HG03460 (cell line): ENCODE data around the gene CNTN4.
A peak's percentile ranks its signal among the peaks of the same experiment; 100 is the strongest.

ENCODE experiments used
- ATAC-seq: cut with Tn5 transposase; IDR thresholded peaks from one replicate; pipeline ENCODE4 v1.9.1; 2021; ENCODE audit not compliant: unreplicated experiment

Gene CNTN4

DNA sequence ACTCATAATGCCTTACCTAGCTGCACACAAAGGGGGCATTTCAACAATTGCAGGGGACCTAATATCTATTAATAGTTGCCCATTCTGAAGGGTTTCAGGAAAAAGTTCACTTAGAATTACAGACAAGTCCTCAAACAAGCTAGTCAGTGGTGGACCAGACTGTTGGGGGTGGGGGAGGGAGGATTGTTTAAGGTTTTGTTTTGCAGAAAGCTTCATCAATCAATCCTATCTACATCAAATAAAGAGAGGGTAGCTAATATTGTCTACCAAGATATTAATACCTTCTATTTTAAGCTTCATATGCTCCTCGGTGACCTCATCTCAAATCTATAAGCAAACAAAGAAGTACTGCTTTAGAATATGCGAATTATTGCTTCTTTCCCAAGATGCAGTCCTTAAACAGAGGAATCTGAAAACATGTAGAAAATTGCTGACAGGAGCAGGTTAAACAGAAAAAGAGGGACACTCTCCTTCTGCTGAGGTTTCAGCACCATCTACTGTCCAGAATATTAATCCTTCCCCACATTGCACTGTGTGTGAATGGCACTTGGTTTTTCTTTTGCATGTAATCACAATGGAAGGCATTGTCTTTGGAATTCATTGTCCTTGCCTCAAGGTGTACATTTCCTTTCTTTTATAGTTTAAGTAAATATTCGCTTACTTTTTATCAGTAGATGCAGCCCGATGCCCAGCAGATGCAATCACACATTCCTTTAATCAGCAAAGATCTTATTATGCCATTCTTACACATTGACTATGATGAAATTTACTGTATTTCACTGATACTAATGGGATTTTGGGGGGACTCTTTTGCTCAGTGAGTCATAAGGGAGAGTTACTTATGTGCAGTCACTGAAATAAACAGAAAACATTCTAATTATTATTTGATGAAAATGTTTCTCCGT lies 916.8 kb downstream of the CNTN4 start:
- ATAC-seq: peak; percentile 52

DNA sequence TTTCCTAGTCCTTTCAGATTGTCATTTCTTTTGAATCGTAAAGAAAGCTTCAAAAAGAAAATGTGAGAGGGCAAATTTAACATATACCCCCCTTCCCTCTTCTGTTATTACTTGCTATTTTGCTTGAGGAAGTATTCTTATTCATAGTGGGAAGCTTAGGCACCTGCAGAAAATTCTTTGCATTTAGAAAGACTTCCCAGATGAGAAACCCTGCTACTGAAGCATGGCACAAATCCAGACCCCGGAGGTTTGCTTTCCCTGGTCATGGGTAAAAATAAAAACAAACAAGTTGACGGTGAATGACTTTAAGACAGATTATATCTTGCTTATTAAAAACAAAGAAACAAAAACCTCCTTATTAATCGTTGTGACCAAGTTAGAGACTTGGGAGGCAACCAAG lies 917.6 kb downstream of the CNTN4 start:
- no peak for ATAC-seq

GRCh38 chr3:3020209-3020608 lies 921.5 kb downstream of the CNTN4 start:
- no peak for ATAC-seq

DNA sequence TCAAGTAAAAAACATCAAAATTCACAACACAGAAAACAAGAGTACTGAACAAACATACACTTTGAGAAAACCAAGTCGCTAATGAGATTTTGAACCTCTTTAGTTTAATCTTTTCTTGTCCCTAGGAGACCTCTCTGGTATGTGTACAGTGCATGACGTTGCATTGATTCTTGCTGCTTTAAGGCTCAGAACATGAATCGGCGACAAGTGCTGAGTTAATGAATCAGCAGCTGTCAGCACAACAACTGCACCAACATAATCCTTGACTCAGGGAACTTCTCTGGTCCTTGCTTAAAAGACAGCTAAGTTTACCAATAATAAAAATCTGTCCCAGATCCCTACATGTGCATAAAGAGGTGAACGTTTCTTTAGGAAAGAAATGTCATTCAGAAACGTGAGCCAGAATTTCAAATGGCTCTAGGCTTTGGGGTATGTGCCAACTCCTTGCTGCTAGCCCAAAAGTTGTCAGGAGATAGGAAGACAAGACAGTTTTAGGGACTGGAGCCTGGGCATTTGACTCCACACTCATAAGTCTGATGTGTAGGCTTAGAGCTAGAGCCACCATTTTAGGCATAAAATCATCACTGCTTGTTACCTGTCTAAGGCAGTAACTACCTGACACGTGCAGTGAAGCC lies 924.6 kb downstream of the CNTN4 start:
- no peak for ATAC-seq

GRCh38 chr3:3027976-3028567 lies 929.4 kb downstream of the CNTN4 start:
- ATAC-seq: peak; percentile 94

DNA sequence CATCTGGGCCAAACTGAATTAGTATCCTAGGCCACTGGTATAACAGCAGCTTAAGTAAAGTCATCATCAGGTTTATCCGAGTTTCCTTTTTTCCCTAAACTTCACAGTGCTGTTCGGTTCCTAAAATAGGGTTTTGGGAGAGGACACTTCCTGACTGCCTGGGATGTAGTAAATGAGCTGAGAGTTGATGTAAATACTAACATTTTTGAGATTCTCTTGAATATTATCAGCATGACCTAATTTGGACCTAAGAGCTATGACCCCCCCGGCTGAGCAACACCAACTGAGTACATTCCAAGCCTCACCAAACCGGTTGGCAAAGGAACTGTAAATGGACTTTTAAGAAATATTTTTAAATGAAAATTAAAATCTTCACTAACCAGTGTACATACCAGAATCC lies 932.7 kb downstream of the CNTN4 start:
- ATAC-seq: no peak

DNA sequence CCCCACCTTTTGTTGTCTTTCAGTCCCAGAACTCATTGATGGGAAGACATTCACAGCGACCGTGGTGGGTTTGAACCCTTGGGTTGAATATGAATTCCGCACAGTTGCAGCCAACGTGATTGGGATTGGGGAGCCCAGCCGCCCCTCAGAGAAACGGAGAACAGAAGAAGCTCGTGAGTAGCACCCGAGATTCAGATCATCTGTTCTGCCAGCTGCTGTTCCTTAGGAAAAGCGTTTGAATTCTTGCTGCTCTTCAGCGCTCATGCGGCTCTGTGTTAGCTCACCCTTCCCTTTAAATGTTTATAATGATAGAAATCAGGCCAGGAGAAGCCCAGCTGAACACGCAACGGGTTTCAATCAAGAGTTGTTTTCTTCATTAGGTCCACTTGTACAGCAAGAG lies 938.5 kb downstream of the CNTN4 start:
- no peak for ATAC-seq

- ATAC-seq: no peak
Measured at GRCh38 chr3:3038201-3038991, 939.7 kb downstream of the CNTN4 start.

- ATAC-seq: no peak
Measured at GRCh38 chr3:3053974-3054373, 955.3 kb downstream of the CNTN4 start.

GRCh38 chr3:3059645-3060044 lies 961.0 kb downstream of the CNTN4 start:
- ATAC-seq: no peak

- no peak for ATAC-seq
Measured at GRCh38 chr3:3064297-3064696, 965.6 kb downstream of the CNTN4 start.

- ATAC-seq: no peak
Measured at GRCh38 chr3:3065876-3066275, 967.2 kb downstream of the CNTN4 start.

GRCh38 chr3:3066378-3066777 lies 967.7 kb downstream of the CNTN4 start:
- no peak for ATAC-seq

DNA sequence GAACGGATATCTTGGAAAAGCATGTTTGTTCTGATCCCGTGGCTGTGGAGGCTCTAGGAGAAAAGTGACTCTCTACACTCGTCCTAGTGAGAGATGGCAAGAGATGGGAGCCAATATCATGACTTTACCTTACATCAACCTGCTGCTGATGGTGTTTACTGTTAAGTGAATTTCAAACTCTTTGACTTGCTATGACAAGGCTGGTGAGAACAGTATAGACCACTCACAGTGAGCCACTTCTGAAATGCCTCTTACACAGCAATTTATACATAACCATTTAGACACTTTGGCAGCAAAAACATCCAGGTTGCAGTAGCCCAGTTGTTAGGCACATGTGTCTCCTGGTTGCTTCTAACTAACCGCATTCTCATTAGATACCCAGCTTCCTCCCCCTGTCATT lies 968.2 kb downstream of the CNTN4 start:
- no peak for ATAC-seq

GRCh38 chr3:3068358-3068881 lies 969.8 kb downstream of the CNTN4 start:
- ATAC-seq: no peak

GRCh38 chr3:3069723-3070122 lies 971.1 kb downstream of the CNTN4 start:
- no peak for ATAC-seq

- no peak for ATAC-seq
Measured at GRCh38 chr3:3071136-3071535, 972.5 kb downstream of the CNTN4 start.

DNA sequence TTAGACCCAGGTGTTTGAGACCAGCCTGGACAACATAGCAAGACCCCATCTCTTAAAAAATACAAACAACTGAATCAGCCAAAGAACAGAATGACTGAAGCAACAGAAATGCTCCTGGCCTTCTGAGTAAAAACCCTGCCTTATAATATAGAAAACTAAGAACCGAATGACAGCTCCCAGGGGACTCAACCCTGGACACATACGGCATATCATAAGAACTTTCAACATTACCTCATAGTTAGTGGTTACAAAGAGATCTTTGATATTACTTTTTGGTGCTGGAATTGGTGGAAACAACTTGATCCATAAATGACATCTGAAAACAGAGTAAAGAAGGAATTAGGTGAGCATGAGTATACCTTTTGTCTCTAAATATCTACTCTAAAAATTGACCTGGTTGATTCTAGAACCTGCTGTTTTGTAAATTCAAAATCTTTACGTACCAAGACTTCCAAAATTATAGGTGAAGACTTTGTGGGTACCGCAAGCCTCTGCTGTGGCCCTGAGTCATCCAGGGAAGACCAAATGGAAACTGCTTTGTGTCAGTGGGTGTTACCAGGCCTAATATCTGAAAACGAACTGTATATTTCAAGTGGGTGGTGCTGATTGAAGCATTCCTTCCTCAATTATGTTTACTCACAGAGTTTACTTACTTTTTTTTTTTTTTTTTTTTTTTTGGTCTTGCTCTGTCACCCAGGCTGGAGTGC lies 976.0 kb downstream of the CNTN4 start:
- ATAC-seq: peak; percentile 56

DNA sequence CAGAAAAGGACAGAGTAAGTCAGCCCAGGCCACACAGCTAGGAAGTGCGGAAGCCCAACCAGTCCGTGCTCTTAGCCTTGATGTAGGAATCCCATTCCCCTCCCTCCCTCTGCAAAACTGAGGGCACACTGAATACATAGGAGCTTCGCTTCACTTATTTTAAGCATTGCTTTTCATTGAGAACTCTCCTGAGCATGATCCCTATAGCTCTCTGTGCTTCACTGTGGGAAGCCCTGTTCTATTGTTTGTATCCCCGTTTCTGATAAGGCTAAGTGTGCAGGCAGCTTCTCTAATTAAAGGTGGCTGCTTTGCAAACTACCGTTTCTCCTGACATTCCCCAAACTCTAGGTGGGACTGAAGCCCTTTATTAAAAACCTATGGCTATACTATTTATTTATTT lies 981.6 kb downstream of the CNTN4 start:
- no peak for ATAC-seq
